PFSK-1 (cell line): ENCODE results near the gene GADD45G.

Experiments
- FOXP2 ChIP-seq: optimal IDR thresholded peaks from 2 replicates; pipeline ENCODE3; 2011; ENCODE audit warnings: borderline replicate concordance, control low read depth, inconsistent platforms; ENCODE audit not compliant: insufficient read depth; ENCODE audit errors: extremely low read length, extremely low read depth
- POLR2AphosphoS5 ChIP-seq: IDR thresholded peaks from 2 replicates; pipeline ENCODE4 v1.6.1; 2012; ENCODE audit warnings: low read depth, mild to moderate bottlenecking, control low read depth, low read length, moderate library complexity
- SIN3A ChIP-seq: IDR thresholded peaks from 2 replicates; pipeline ENCODE4 v1.6.1; 2012; ENCODE audit warnings: mild to moderate bottlenecking, low read length, moderate library complexity, borderline replicate concordance; ENCODE audit not compliant: insufficient read depth
- TAF1 ChIP-seq: IDR thresholded peaks from 2 replicates; pipeline ENCODE4 v1.6.1; 2012; ENCODE audit warnings: low read length, control low read depth, borderline replicate concordance; ENCODE audit not compliant: insufficient read depth
- TF ChIP-seq, protein P1 (sequence below), 2 experiments: IDR thresholded peaks; 2 replicates each; pipeline versions ENCODE4 v1.6.1 to v1.8.0; 2011 to 2012; ENCODE audit warnings: low read depth in 2 of 2, low read length in 2 of 2, control low read depth in 1 of 2, inconsistent platforms in 1 of 2, mild to moderate bottlenecking in 1 of 2, moderate library complexity in 1 of 2; ENCODE audit not compliant: insufficient read depth in 1 of 2

DNA sequence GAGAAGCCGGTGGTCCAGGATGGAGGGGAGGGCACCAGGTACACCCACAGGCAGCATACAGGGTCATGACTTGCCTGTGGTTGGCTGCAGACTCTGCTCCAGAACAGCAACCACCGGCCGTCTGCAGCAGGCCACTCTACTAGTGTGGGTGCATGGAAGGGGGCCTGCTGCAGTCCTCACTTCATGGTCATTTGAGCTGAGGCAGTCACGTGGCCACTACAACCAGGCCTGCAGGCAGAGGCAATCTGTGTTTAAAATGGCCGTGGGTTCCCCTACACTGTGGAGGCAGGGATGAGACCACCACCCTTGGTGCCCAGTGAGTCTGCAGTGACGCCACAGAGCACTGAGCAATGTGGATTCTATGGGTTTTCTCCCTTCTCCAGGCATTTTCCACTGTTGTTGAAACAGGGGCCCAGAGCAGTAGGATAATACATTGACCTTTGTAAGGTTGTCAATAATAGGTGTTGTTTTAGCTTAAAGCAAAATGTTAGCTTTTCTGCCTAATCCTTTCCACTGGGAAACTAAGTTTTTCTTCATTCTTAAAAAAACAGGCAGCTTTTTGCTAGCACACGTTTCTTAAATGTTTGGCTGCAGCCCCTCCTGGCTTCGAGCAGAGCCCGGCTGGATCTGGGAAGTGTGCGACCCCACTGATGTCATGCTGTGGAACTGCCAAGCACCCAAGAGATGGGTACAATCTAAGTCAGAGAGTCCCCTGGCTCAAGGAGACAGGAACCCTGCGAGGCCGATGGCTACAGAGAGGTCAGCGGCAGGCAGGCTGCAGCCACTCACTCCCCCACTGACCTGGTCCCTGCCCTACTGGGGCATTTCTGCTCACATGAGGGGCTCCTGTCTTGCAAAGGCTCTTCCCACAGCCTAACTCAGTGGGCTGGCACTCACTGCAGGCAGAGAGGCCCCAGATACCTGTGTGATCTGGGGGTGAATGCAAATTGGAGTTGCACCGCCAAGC, 21.2 kb downstream of the GADD45G start:
- TF ChIP-seq POLR2AphosphoS5: no peak
- no peak for TF ChIP-seq SIN3A
- TF ChIP-seq, protein P1, sequence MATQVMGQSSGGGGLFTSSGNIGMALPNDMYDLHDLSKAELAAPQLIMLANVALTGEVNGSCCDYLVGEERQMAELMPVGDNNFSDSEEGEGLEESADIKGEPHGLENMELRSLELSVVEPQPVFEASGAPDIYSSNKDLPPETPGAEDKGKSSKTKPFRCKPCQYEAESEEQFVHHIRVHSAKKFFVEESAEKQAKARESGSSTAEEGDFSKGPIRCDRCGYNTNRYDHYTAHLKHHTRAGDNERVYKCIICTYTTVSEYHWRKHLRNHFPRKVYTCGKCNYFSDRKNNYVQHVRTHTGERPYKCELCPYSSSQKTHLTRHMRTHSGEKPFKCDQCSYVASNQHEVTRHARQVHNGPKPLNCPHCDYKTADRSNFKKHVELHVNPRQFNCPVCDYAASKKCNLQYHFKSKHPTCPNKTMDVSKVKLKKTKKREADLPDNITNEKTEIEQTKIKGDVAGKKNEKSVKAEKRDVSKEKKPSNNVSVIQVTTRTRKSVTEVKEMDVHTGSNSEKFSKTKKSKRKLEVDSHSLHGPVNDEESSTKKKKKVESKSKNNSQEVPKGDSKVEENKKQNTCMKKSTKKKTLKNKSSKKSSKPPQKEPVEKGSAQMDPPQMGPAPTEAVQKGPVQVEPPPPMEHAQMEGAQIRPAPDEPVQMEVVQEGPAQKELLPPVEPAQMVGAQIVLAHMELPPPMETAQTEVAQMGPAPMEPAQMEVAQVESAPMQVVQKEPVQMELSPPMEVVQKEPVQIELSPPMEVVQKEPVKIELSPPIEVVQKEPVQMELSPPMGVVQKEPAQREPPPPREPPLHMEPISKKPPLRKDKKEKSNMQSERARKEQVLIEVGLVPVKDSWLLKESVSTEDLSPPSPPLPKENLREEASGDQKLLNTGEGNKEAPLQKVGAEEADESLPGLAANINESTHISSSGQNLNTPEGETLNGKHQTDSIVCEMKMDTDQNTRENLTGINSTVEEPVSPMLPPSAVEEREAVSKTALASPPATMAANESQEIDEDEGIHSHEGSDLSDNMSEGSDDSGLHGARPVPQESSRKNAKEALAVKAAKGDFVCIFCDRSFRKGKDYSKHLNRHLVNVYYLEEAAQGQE (IDR thresholded peaks at IDR 0.05; ENCODE audit: insufficient read depth in 1 of 2, low read depth in 2 of 2, low read length in 2 of 2): no peak
- TF ChIP-seq TAF1: no peak
- TF ChIP-seq FOXP2: no peak
